Right cardiac atrium (tissue), 5 donors: ENCODE results near the gene RMND5B. TPM values are rescaled to one million over a fixed set of nuclear protein-coding genes. Genes with fewer than 3 reads are reported as not detected.
A peak's percentile ranks its signal among the peaks of the same experiment; 100 is the strongest.
"Not testable (repeated sequence)": the region's sequence is repeated elsewhere in the genome, so short reads cannot be mapped to it uniquely, and the experiment has no call there.

Source experiments
- ATAC-seq, 2 donors: fragments of 200-7000 bp; cut with Tn5 transposase; one replicate each; pipeline versions ENCODE4 v1.8.0 to v1.9.1; 2020; ENCODE audit warnings: moderate library complexity in 2 of 2, mild to moderate bottlenecking in 1 of 2
- DNase-seq, 3 donors: peaks; one replicate each; pipeline ENCODE4 v3.0.0-alpha.2; 2020
- H3K27ac ChIP-seq: one replicate; pipeline ENCODE4 v1.5.1; 2013; ENCODE audit warnings: mild to moderate bottlenecking, low read length, control low read depth, moderate library complexity
- H3K27me3 ChIP-seq: one replicate; pipeline ENCODE4 v1.6.1; 2013; ENCODE audit not compliant: control insufficient read depth, insufficient read depth
- H3K4me1 ChIP-seq: one replicate; pipeline ENCODE4 v1.6.1; 2013; ENCODE audit warnings: low read length; ENCODE audit not compliant: control insufficient read depth, insufficient read depth
- H3K4me3 ChIP-seq: one replicate; pipeline ENCODE4 v1.5.1; 2013; ENCODE audit warnings: low read length, control low read depth
- H3K9me3 ChIP-seq: one replicate; pipeline ENCODE4 v1.6.1; 2013; ENCODE audit warnings: low read length; ENCODE audit not compliant: control insufficient read depth
- WGBS: extraction: QIAGEN DNeasy Blood & Tissue Kit; methylation state at CpG from one replicate; pipeline ENCODE4 v1.1.7; 2013; 5-methylcytosine and 5-hydroxymethylcytosine counted together
- intact Hi-C, 4 donors: fragments of 100-400 bp; cut with DNase I; formaldehyde crosslinking; loops; one replicate each; pipeline versions ENCODE4 v1.11.0 to v1.14.0; 2022 to 2023
- polyA plus RNA-seq: library from polyadenylated mRNA; stranded (reverse); fragments of 200-250 nt; gene quantifications from one replicate; pipeline ENCODE4 v1.2.3, GENCODE V29; 2013
- total RNA-seq, 4 donors: library from RNA; stranded (reverse); fragmentation: NEBNext Ultra II Directional; extraction: Animal tissue kit (Norgen Biotek cat#: 25700); gene quantifications; one replicate each; pipeline ENCODE4 v1.2.1, GENCODE V29; 2021
- donor health status: healthy with polysubstance abuse.
- donor health status: DM: no; HTN: yes; CAD: no.
- donor health status: DM: no; HTN: no; CAD: no.
- donor health status: DM: no; HTN: yes; CAD: no; lungs with severe emphysema.
- donor health status: DM: yes; HTN: yes; CAD: no.

RMND5B gene
- total and polyA plus RNA-seq, 5 donors = 32.2 to 41.7 (median 33.6) TPM

GRCh38 chr5:178122346-178122745 lies 8.5 kb upstream of the RMND5B start:
- H3K27me3 ChIP-seq = no peaks in the 10 kb centered on the region
- no peaks in the 10 kb centered on the region for H3K9me3 ChIP-seq
- ATAC-seq = no peak
- peak in 1 of 3 donors; percentile 4 for DNase-seq
- 80% methylated on average over 5 of the region's 5 CpGs for WGBS
- H3K4me3 ChIP-seq = no peak overlapping the region
- H3K27ac ChIP-seq = no peak overlapping the region
- intact Hi-C loops = no loop called here
- H3K4me1 ChIP-seq = no peaks in the 10 kb centered on the region

GRCh38 chr5:178123094-178123965 lies 7.5 kb upstream of the RMND5B start:
- Histone ChIP-seq H3K9me3 (no peaks in the 10 kb centered on the region), H3K4me1 (no peaks in the 10 kb centered on the region), H3K27me3 (no peaks in the 10 kb centered on the region), H3K27ac (no peak overlapping the region), H3K4me3 (no peak overlapping the region)
- ATAC-seq (no peak), DNase-seq (peak in 2 of 3 donors; percentile 31 to 38)
- WGBS = 90% methylated on average over 13 of the region's 13 CpGs
- intact Hi-C loops = no loop called here

- no peaks in the 10 kb centered on the region for H3K27me3 ChIP-seq
- H3K4me3 ChIP-seq = no peak overlapping the region
- intact Hi-C loops = no loop called here
- peak in 1 of 3 donors; percentile 29 for DNase-seq
- WGBS = 90% methylated on average over 18 of the region's 18 CpGs
- no peaks in the 10 kb centered on the region for H3K9me3 ChIP-seq
- no peaks in the 10 kb centered on the region for H3K4me1 ChIP-seq
- H3K27ac ChIP-seq = no peak overlapping the region
- ATAC-seq = no peak
Observed at GRCh38 chr5:178123966-178124925, 6.6 kb upstream of the RMND5B start.

GRCh38 chr5:178125253-178125906 lies 5.4 kb upstream of the RMND5B start:
- Histone ChIP-seq H3K4me1 (no peaks in the 10 kb centered on the region), H3K27me3 (no peaks in the 10 kb centered on the region), H3K9me3 (no peaks in the 10 kb centered on the region), H3K4me3 (no peak overlapping the region), H3K27ac (no peak overlapping the region)
- WGBS = 72% methylated on average over 10 of the region's 10 CpGs
- intact Hi-C loops = no loop called here
- ATAC-seq (peak in 1 of 2 donors; percentile 20), DNase-seq (peak in 1 of 3 donors; percentile 66)

GRCh38 chr5:178126556-178126955 lies 4.3 kb upstream of the RMND5B start:
- WGBS = 46% methylated on average over 3 of the region's 3 CpGs
- Histone ChIP-seq H3K4me3 (no peak overlapping the region), H3K27me3 (no peaks in the 10 kb centered on the region), H3K9me3 (no peaks in the 10 kb centered on the region), H3K4me1 (peaks cover 1% of the 10 kb centered on the region), H3K27ac (no peak overlapping the region)
- DNase-seq (peak in 1 of 3 donors; percentile 6), ATAC-seq (no peak)
- intact Hi-C loops = no loop called here

GRCh38 chr5:178127300-178128009 lies 3.4 kb upstream of the RMND5B start:
- intact Hi-C loops, ATAC-seq, DNase-seq, H3K4me3 ChIP-seq, H3K4me1 ChIP-seq, H3K9me3 ChIP-seq, H3K27ac ChIP-seq, H3K27me3 ChIP-seq: not testable (repeated sequence)
- WGBS = 74% methylated on average over 14 of the region's 14 CpGs

- intact Hi-C loops = no loop called here
- no peak overlapping the region for H3K4me3 ChIP-seq
- no peak for ATAC-seq
Observed at GRCh38 chr5:178129296-178129695, 1.5 kb upstream of the RMND5B start.

GRCh38 chr5:178130234-178130575 lies 609 bp upstream of the RMND5B start:
- peak overlapping the region; percentile 99 for H3K4me3 ChIP-seq
- DNase-seq, H3K9me3 ChIP-seq, H3K27me3 ChIP-seq, H3K4me1 ChIP-seq, ATAC-seq, intact Hi-C loops: not testable (repeated sequence)
- 16% methylated on average over 11 of the region's 11 CpGs for WGBS
- peak overlapping the region; percentile 53 for H3K27ac ChIP-seq

More at GRCh38 chr5:178129296-178129695, 1.5 kb upstream of the RMND5B start:
- Histone ChIP-seq H3K27me3 (no peaks in the 10 kb centered on the region), H3K27ac (no peak overlapping the region), H3K9me3 (no peaks in the 10 kb centered on the region), H3K4me1 (peaks cover 6% of the 10 kb centered on the region)
- 91% methylated on average over 9 of the region's 9 CpGs for WGBS
- DNase-seq = no peak

- intact Hi-C loops = no loop called here
- H3K4me1 ChIP-seq = peaks cover 6% of the 10 kb centered on the region
- H3K9me3 ChIP-seq = no peaks in the 10 kb centered on the region
- DNase-seq (no peak), ATAC-seq (no peak)
- peak overlapping the region; percentile 90 for H3K27ac ChIP-seq
- H3K27me3 ChIP-seq = no peaks in the 10 kb centered on the region
- H3K4me3 ChIP-seq = peak overlapping the region; percentile 99
- 31% methylated on average over 10 of the region's 10 CpGs for WGBS
Observed at GRCh38 chr5:178131446-178131996, 707 bp downstream of the RMND5B start.

- intact Hi-C loops = no loop called here
- ATAC-seq = peak in 1 of 2 donors; percentile 30
- Histone ChIP-seq H3K4me1 (peaks cover under 1% of the 10 kb centered on the region), H3K27me3 (no peaks in the 10 kb centered on the region), H3K4me3 (no peak overlapping the region), H3K27ac (no peak overlapping the region), H3K9me3 (no peaks in the 10 kb centered on the region)
- 82% methylated on average over 10 of the region's 10 CpGs for WGBS
- DNase-seq = no peak
Observed at GRCh38 chr5:178136990-178137389, 6.2 kb downstream of the RMND5B start.
